ENCODE results near the gene IL3. TPM values are rescaled to one million over a fixed set of nuclear protein-coding genes. Genes with fewer than 3 reads are reported as not detected.

IL3 gene
- polyA plus RNA-seq, 1 donor, result not detected

- DNase-seq, result no peak
Observed at GRCh38 chr5:132057498-132058255, 2.8 kb upstream of the IL3 start.

- no peak for DNase-seq
Observed at GRCh38 chr5:132058646-132059042, 1.8 kb upstream of the IL3 start.

DNA sequence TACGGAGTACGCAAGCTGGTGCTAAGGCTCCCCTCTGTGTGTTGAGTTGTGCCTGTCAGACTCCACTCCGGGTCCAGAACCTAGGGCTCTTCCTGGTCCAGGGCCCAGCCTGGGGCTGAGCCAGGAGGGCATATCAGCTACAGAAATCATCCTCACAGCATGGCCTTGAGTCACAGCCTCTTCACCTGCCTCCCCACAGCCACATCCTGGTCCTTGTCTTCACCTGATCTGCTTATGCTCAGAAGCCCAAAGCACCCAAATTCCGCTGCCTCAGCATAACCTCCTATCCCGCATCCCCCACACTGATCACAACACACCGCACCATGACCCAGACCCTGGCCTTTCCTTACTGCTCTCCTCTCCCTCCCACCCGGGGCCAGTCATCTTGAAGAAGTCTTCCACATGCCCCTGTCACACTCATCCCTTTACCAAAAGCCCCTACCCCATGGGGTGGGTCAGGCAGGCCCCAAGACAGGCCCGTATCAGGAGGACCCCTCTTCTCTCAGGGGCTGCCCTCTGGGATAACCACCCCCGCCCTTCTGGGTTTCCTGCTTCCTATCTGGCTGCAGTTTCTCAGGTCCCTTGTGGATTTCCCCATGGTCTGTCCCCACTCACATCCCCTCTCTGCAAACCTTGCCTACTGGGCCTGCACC, 1.3 kb upstream of the IL3 start:
- no peak for DNase-seq

DNA sequence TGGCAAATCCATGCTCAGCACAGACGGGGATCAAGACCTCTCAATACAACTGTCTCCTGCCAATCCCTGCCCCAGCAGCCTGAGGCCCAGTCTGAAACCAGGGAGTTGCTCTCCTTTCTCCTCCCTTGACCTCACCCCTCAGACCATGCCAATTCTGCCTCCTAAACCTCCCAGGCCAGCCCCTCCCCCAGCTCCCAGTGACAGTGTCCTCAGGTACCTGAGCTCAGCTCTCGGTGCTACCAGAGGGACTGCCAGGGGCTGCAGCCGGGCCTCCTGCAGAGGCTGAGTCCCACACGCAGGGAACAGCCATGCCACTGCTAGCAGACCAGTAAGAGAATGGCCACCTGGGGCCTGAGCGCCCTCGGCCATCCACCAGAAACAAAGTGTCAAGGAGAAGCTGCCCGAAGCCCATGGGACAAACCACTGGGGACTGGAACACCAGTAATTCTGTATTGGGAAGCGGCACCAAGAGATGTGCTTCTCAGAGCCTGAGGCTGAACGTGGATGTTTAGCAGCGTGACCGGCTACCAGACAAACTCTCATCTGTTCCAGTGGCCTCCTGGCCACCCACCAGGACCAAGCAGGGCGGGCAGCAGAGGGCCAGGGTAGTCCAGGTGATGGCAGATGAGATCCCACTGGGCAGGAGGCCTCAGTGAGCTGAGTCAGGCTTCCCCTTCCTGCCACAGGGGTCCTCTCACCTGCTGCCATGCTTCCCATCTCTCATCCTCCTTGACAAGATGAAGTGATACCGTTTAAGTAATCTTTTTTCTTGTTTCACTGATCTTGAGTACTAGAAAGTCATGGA, 557 bp upstream of the IL3 start:
- no peak for DNase-seq

DNA sequence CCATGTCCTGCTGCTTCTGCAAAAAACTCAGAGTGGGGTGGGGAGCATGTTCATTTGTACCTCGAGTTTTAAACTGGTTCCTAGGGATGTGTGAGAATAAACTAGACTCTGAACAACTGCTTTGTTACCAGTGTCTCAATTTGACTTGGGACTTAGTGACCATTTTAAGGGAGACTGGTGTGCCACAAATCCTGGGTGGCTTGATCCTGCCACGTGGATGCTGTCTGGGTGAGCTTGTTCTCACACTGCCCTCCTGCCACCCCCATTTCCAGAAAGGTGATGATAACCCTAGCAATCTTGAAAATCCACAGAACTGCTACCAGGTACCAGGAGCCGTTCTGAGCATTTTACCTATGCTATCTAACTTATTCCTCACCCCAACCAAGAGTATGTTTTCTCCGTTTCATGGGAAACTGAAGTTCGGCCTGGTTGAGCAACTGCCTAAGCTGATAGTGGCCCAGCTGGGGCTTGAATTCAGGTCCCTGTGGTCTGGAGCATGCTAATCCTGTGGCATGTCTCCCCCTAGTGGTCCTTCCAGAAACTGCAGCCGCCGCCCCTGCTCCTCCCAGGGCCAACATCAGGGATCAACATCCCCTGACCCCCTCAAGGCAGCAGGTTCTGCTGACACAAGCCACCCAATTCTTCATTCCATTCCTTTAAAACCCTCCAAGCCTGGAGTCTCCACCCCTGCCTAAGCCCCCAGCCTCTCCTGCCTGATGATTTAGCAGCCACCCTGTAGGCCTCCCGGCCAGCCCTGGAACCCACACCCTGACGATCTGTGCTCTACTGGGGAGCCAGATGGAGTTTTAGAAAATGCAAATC, 2.8 kb downstream of the IL3 start:
- DNase-seq, result peak; percentile 26

DNA sequence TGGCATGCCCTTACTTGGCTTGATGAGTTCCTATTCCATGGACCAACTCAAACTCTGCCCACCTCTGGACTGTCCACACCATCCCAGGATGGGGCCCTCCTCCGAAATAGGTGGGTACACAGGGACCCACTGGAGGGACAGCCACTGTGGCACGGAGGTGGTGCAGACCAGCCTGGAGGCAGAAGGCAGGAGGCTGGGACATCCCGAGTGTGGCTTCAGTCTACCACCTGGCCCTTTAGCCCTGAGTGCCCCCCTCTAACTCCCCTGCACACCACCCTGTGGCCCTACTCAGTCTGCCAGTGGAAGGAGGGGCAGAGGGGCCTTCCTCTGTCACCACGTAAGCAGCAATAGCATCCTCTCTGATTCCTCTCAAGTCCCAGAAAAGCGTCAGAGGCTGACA, 3.7 kb downstream of the IL3 start:
- no peak for DNase-seq

DNA sequence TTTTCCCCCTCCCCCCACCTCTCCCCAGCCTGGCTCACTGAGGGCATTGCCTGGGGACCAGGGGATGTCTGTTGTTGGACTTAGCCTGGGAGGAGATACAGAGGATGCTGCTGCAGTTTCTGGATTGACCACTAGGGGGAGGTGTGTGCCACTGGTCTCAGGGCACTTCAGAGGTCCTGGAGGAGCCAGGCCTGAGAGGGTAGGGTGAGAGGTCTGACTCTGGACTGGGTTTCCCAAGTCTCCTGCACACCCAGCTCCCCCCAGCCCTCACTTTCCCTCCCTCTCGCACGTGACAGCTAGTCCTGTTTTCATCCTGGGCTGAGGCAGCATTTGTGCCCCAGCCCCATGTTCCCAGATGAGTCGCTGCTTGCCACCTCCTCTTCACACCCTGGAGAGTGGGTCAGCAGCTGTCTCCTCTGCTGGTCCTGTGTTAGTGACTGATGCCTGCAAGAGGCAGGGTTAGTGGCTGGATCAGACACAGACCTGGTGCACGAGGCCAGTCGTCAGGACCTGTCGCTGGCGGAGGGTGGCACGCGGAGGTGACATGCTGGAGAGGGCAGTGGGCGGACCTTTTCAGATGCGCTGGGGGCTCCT, 4.4 kb downstream of the IL3 start:
- DNase-seq, result peak; percentile 43

- peak; percentile 43 for DNase-seq
Observed at GRCh38 chr5:132065351-132065937, 5.0 kb downstream of the IL3 start.

DNA sequence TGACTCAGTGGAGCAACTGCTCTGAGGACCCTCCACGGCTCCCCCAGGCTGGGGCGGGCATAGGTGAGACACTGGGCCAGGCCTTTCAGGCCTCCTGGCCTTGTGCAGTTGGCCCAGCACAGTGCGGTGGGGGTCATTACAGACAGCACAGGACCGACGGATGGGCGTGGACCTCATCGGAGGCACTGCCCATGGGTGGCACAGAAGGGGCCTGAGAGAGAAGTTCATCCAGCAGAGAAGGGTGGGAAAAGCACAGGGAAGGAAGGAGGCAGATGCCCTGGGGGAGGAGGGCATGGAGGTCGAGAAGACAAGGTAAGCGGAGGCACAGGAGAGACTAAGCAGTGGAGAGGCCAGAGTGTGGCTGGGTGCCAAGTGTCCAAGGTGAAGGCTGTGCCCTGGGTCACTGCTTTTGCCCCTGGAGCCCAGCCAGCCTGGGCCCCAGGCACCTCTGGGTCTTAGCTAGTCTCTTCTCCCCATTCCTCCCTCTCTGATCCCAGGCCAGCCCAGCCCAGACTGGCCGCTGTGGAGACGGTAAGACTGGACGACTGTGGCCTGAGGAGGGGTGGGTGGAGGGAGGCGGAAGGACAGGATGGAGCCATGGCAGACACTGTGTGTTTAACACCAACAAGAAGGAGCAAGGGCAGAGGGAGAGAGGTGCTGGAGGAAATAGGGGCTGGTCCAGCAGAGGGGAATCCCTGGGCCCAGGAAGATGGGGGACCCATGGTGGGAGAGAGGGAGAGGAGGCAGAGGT, 5.7 kb downstream of the IL3 start:
- DNase-seq, result no peak

DNA sequence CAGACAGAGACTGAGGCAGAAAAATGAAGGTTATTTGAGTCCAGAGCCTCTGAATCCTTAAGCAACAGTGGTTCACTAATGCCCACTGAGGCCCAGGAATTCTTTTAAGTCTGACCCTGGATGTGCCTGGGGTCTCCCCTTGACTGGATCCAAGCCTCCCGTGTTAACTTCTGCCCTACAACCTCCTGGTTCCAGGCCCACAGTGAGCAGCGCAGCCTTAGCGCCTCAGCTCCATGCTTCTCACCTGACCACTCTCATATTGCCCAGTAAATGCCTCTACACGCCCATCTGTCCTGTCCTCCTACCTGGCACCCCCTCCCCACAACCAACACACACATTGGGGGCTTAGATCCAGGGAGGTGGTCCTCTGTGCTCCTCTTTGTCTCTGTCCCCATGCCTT, 6.4 kb downstream of the IL3 start:
- no peak for DNase-seq

GRCh38 chr5:132067451-132067850, 7.0 kb downstream of the IL3 start:
- no peak for DNase-seq

DNA sequence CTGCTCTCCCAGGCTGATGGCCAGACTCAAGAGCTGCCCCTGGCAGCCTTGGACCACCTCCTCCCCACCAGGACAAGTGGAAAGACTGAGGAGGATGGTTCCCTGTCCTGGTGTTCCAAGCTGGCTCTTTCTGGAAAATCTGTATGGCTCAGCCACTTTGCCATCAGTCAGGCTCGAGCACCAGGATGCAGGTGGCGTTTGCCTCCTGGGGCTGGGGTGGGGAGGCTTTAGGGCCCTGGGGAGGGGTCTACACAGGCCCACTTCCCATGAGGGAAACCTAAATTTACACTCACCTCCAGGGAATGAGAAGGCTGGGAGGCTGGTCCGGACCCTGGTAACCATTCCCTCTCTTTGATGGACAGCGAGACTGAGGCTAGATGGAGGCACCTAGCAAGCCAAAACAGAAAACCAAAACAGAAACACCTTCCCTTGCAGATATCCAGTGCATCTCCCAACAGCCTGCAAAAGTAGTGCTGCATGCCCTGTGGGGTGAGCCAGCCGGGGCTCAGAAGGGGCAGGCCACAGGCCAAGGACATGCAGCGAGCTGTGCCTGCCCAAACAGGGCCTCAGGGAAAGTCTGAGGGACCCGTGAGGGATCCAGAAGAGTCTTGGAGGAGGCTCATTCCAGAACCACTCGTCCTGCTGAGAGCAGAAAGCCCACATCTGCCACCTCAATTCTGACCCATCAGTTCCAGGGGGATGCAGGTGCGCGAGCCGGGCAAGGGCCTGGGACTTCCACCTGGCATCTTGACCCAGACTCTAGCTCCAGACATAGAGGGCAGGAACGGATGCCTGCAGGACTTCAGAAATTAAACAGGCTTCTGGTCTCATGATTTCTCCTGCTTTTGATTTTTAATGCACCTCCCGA, 7.7 kb downstream of the IL3 start:
- no peak for DNase-seq

GRCh38 chr5:132069561-132069960, 9.1 kb downstream of the IL3 start:
- no peak for DNase-seq

- no peak for DNase-seq
Observed at GRCh38 chr5:132069994-132070393, 9.5 kb downstream of the IL3 start.

DNA sequence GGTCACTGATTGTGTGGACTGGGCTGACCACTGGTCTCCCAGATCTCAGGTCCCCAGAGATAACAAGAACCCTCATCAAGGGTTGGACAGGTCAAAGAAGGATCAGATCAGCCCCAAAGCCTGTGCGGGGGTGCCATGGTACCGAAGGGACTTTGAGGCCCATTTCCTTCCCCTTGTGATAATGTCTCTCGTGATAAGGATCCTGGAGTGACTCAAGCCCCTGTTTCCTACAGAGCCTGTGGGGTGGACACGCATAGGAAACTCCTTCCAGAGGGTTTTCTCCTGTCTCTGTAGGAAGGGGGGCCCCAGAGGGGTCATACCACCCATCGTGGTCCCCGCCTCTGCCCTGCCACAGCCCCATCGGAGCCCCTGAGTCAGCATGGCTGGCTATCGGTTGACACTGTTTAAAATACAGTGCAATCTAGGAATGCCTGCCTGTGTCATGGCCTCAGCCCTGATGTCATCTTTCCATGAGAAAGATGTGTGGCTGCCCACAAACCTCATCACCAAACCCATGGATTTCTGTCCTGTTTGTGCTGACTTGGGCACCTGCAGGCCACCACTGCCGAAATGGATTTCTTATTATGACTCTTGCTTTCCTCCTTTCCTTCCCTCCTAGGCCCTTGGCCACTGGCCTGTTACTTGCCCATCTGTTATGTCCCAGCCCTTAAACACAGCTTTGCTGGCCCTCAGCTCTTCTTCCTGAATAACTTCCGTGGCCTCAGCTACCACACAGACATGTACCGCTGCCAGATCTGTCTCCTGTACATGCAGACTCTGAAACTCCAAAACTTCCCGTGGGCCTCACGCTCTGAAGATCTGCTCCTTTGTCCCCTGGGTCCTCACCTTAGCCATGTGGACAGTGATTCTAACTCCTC, 10.2 kb downstream of the IL3 start:
- DNase-seq, result no peak

DNA sequence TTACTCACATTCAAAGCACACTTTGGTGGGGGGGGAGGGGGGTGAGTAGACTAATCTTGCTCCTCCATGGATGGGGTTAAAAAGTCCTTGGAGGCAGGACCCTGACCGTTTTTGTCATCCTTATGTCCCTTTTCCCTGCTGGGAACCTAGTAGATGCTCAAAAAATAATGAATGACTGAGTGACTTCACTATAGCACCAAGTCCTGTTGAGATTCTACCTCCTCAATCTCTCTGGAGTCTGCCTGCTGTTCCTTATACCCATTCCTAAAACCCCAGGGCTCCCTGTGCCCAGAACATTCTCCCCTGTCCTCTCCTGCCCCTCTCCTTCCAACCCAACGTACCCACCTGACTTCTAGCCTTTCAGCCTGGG, 10.9 kb downstream of the IL3 start:
- no peak for DNase-seq

GRCh38 chr5:132072070-132072469, 11.6 kb downstream of the IL3 start:
- no peak for DNase-seq

DNA sequence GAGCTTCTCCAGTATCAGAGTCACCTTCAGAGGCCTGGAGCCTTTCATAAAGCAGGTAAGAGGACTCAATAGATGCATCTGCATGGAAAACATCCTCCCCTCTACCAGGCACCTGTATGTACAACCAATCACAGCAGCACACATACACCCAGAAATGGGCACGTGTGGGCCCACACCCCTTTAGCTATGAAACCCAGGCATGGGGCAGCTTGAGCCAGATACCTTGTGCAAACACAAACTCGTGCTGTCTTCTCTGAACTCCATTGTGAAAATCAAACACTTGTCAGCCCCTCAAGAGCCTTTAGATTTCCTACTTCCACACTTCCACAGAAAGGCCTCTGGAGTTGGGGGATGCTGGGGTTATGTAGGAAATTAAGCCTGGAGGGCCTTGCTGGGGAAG, 12.1 kb downstream of the IL3 start:
- DNase-seq, result no peak

All from hindlimb muscle (tissue), 1 donor.